ENCODE measurements around the gene ARHGAP29.

The ARHGAP29 gene

GRCh38 chr1:94237291-94238226 lies at the start of gene ARHGAP29:
Gene ARHGAP29 (minus strand): TSS chr1:94237584. CDS start chr1:94231611, 5,973 bp downstream.
- peak; percentile 74 for DNase-seq
- in situ Hi-C loops (cut with HindIII; ENCODE audit: low pct_ligation_motif_present, low sequenced_read_pairs) = loop anchor here (25.0 kb wide), 1 partner anchor 100 kb away; no protein-coding TSS in a partner anchor
- Histone ChIP-seq H3K27ac (peak within 1 kb of the TSS; percentile 78), H3K4me3 (ENCODE audit: low read depth, low read length) (peak within 1 kb of the TSS; percentile 89), H3K36me3 (replicated peaks) (no peaks in the 10 kb centered on the region), H3K27me3 (replicated peaks) (no peaks in the 10 kb centered on the region)
- peak; percentile 20 for TF ChIP-seq CTCF (IDR thresholded peaks at IDR 0.05; ENCODE audit: low read depth, low read length, missing control alignments)

- in situ Hi-C loops (cut with HindIII; ENCODE audit: low pct_ligation_motif_present, low sequenced_read_pairs) = no loop called here
- no peak overlapping the region for H3K27ac ChIP-seq
- no peaks in the 10 kb centered on the region for H3K36me3 ChIP-seq (replicated peaks)
- TF ChIP-seq CTCF (IDR thresholded peaks at IDR 0.05; ENCODE audit: low read depth, low read length, missing control alignments) = no peak
- DNase-seq = no peak
- no peaks in the 10 kb centered on the region for H3K27me3 ChIP-seq (replicated peaks)
- no peak overlapping the region for H3K4me3 ChIP-seq (ENCODE audit: low read depth, low read length)
These were observed 49.6 kb upstream of the ARHGAP29 start for GRCh38 chr1:94286864-94287437.

- Histone ChIP-seq H3K27ac (peak overlapping the region; percentile 80), H3K27me3 (replicated peaks) (no peaks in the 10 kb centered on the region), H3K36me3 (replicated peaks) (no peaks in the 10 kb centered on the region), H3K4me3 (ENCODE audit: low read depth, low read length) (no peak overlapping the region)
- no peak for TF ChIP-seq CTCF (IDR thresholded peaks at IDR 0.05; ENCODE audit: low read depth, low read length, missing control alignments)
- in situ Hi-C loops (cut with HindIII; ENCODE audit: low pct_ligation_motif_present, low sequenced_read_pairs) = no loop called here
- peak; percentile 45 for DNase-seq
These were observed 47.8 kb upstream of the ARHGAP29 start for GRCh38 chr1:94285031-94285654.

- in situ Hi-C loops (cut with HindIII; ENCODE audit: low pct_ligation_motif_present, low sequenced_read_pairs) = no loop called here
- Histone ChIP-seq H3K36me3 (replicated peaks) (no peaks in the 10 kb centered on the region), H3K4me3 (ENCODE audit: low read depth, low read length) (no peak overlapping the region), H3K27ac (peak overlapping the region; percentile 80), H3K27me3 (replicated peaks) (no peaks in the 10 kb centered on the region)
- TF ChIP-seq CTCF (IDR thresholded peaks at IDR 0.05; ENCODE audit: low read depth, low read length, missing control alignments) = no peak
- peak; percentile 54 for DNase-seq
These were observed 47.1 kb upstream of the ARHGAP29 start for GRCh38 chr1:94284476-94284875.

- Histone ChIP-seq H3K4me3 (ENCODE audit: low read depth, low read length) (no peak overlapping the region), H3K27me3 (replicated peaks) (no peaks in the 10 kb centered on the region), H3K27ac (no peak overlapping the region), H3K36me3 (replicated peaks) (no peaks in the 10 kb centered on the region)
- TF ChIP-seq CTCF (IDR thresholded peaks at IDR 0.05; ENCODE audit: low read depth, low read length, missing control alignments) = no peak
- DNase-seq = no peak
- in situ Hi-C loops (cut with HindIII; ENCODE audit: low pct_ligation_motif_present, low sequenced_read_pairs) = no loop called here
These were observed 46.1 kb upstream of the ARHGAP29 start for GRCh38 chr1:94283462-94283861.
